Sigmoid colon (tissue), 3 donors: Measurements from ENCODE around the gene TEKT5.

Experiments
- CTCF ChIP-seq, 4 experiments: fragments of 450-650 bp in 3 of 4; fragments of 200-600 bp in 1 of 4; IDR thresholded peaks; one replicate each; pipeline ENCODE4 v1.5.1; 2016 to 2019; ENCODE audit warnings: antibody characterized with exemption in 4 of 4, mild to moderate bottlenecking in 3 of 4, moderate library complexity in 2 of 4
- POLR2A ChIP-seq, 2 donors: fragments of 450-650 bp; IDR thresholded peaks; one replicate each; pipeline ENCODE4 v1.6.1; 2016; ENCODE audit warnings: antibody characterized with exemption in 2 of 2, mild to moderate bottlenecking in 2 of 2, moderate library complexity in 2 of 2

DNA sequence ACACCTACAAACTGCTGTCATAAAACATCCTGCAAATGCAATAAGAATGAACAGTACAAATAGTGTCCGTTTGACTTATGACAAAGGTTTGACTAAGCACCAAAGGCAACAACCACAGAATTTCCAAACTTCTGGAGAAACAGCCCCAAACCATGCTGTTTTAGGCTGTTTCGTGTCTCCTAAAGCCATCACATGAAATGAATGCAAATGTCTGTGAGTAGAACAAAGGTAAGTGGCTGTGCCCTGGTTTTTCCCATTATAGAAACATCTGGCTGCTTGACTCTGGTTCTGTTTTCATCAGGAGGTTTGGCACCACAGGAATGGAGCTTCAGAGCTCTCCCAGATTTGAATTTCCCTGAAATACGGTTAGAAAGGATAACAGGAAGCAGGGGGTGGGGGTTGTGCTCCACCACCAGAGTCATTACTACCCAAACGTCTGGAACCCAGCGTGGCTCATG lies 109.7 kb downstream of the TEKT5 start:
- TF ChIP-seq CTCF (IDR thresholded peaks at IDR 0.05) (no peak), POLR2A (IDR thresholded peaks at IDR 0.05) (no peak)
